Endothelial cell of umbilical vein (primary cell): Measurements from ENCODE around the gene CENATAC. TPM values are rescaled to one million over a fixed set of nuclear protein-coding genes. Genes with fewer than 3 reads are reported as not detected.

ENCODE experiments used
- BruUV-seq: library from RNA; stranded (reverse); fragments of 400-500 nt; replicated peaks from 2 replicates; lab custom pipeline; 2021; lab: Mats Ljungman, UMichigan
- CTCF ChIA-PET: fragments of 300-600, 350-600 bp; sonication (Branson Sonifier 250); formaldehyde crosslinking; loops from one replicate; lab custom pipeline; 2021; ENCODE audit warnings: antibody characterized with exemption, inconsistent platforms; lab: Charles Lee
- POLR2A ChIA-PET: fragments of 300-600, 350-600 bp; sonication (Branson Sonifier 250); formaldehyde crosslinking; loops from one replicate; lab custom pipeline; 2021; ENCODE audit warnings: antibody characterized with exemption, inconsistent platforms; lab: Charles Lee
- DNase-seq: peaks from one replicate; pipeline ENCODE4 v3.0.0-alpha.2; 2011; ENCODE audit warnings: low read depth, low spot score
- FAIRE-seq: peaks from 2 replicates; lab custom pipeline; 2011; peaks lifted over from hg19 to GRCh38; lab: Jason Lieb, UNC
- H2AFZ ChIP-seq: 2 replicates; pipeline ENCODE4 v1.6.0; 2012; ENCODE audit warnings: low read depth, low read length, control low read depth, inconsistent platforms
- H3K27ac ChIP-seq: 2 replicates; pipeline ENCODE4 v1.5.1; 2011; ENCODE audit warnings: low read depth, mild to moderate bottlenecking, control low read depth, low read length, moderate library complexity; ENCODE audit not compliant: insufficient read depth
- H3K27me3 ChIP-seq, 2 experiments: 2 replicates each; pipeline versions ENCODE4 v1.6.0 to v1.6.1; 2011; ENCODE audit warnings: low read length in 2 of 2, mixed read lengths in 1 of 2; ENCODE audit not compliant: control insufficient read depth in 2 of 2, insufficient read depth in 2 of 2
- H3K36me3 ChIP-seq, 2 experiments: 2 replicates in 1 of 2; 3 replicates in 1 of 2; pipeline ENCODE4 v1.5.1; 2011; ENCODE audit warnings: low read length in 2 of 2, mild to moderate bottlenecking in 1 of 2, moderate library complexity in 1 of 2; ENCODE audit not compliant: control insufficient read depth in 2 of 2, insufficient read depth in 2 of 2; ENCODE audit errors: extremely low read depth in 1 of 2
- H3K4me1 ChIP-seq: 3 replicates; pipeline ENCODE4 v1.5.1; 2011; ENCODE audit warnings: mild to moderate bottlenecking, low read length; ENCODE audit not compliant: control insufficient read depth, insufficient read depth; ENCODE audit errors: extremely low read depth
- H3K4me2 ChIP-seq: 2 replicates; pipeline ENCODE4 v1.6.1; 2011; ENCODE audit warnings: low read length, control low read depth, mixed read lengths; ENCODE audit not compliant: insufficient read depth
- H3K4me3 ChIP-seq, 3 experiments: fragments of 200-600 bp in 1 of 3; sonication (generic), shearing (Covaris generic) in 1 of 3; replicated peaks in 1 of 3; 2 replicates each; pipeline ENCODE4 v1.5.1; 2011 to 2016; ENCODE audit warnings: control low read depth in 3 of 3, low read length in 3 of 3, mild to moderate bottlenecking in 2 of 3, inconsistent platforms in 1 of 3, low read depth in 1 of 3, moderate library complexity in 1 of 3; ENCODE audit not compliant: insufficient read depth in 1 of 3
- H3K79me2 ChIP-seq: 2 replicates; pipeline ENCODE4 v1.6.0; 2012; ENCODE audit warnings: low read length, inconsistent platforms; ENCODE audit not compliant: control insufficient read depth, insufficient read depth
- H3K9ac ChIP-seq: replicated peaks from 2 replicates; pipeline ENCODE3; 2011; ENCODE audit warnings: low read length, control low read depth; ENCODE audit not compliant: insufficient read depth; ENCODE audit errors: extremely low read depth
- H3K9me1 ChIP-seq: replicated peaks from 3 replicates; pipeline ENCODE4 v1.6.0; 2011; ENCODE audit warnings: mild to moderate bottlenecking, low read length; ENCODE audit not compliant: control insufficient read depth, insufficient read depth; ENCODE audit errors: extremely low read depth
- H3K9me3 ChIP-seq: replicated peaks from 2 replicates; pipeline ENCODE4 v1.5.1; 2012; ENCODE audit warnings: low read length, inconsistent platforms; ENCODE audit not compliant: control insufficient read depth, insufficient read depth
- H4K20me1 ChIP-seq: replicated peaks from 2 replicates; pipeline ENCODE3; 2011; ENCODE audit warnings: mild to moderate bottlenecking, low read length; ENCODE audit not compliant: control insufficient read depth, insufficient read depth; ENCODE audit errors: extremely low read depth
- EZH2 ChIP-seq: IDR thresholded peaks from 2 replicates; pipeline ENCODE4 v1.6.1; 2012; ENCODE audit warnings: borderline replicate concordance, low read depth, mild to moderate bottlenecking, moderate library complexity, low read length, inconsistent platforms; ENCODE audit not compliant: severe bottlenecking
- FOS ChIP-seq: IDR thresholded peaks from 2 replicates; pipeline ENCODE4 v1.6.1; 2011; ENCODE audit warnings: mild to moderate bottlenecking, low read length, moderate library complexity, borderline replicate concordance; ENCODE audit not compliant: insufficient read depth
- GATA2 ChIP-seq: IDR thresholded peaks from 2 replicates; pipeline ENCODE4 v1.7.0; 2011; ENCODE audit warnings: low read depth, mild to moderate bottlenecking, moderate library complexity, mixed read lengths, low read length; ENCODE audit not compliant: insufficient read length, insufficient read depth
- JUN ChIP-seq: IDR thresholded peaks from 2 replicates; pipeline ENCODE4 v1.6.1; 2011; ENCODE audit warnings: borderline replicate concordance, low read depth; ENCODE audit not compliant: insufficient read length, insufficient read depth
- MAX ChIP-seq: IDR thresholded peaks from 2 replicates; pipeline ENCODE4 v1.6.1; 2011; ENCODE audit not compliant: insufficient read depth, insufficient read length
- MYC ChIP-seq: IDR thresholded peaks from one replicate; pipeline ENCODE4 v1.6.1; 2011; ENCODE audit warnings: mild to moderate bottlenecking, low read depth, low read length
- POLR2A ChIP-seq: IDR thresholded peaks from 2 replicates; pipeline ENCODE4 v1.6.1; 2012; ENCODE audit warnings: low read depth, mild to moderate bottlenecking, control low read depth, low read length
- POLR2AphosphoS5 ChIP-seq: IDR thresholded peaks from 2 replicates; pipeline ENCODE4 v1.6.1; 2012; ENCODE audit warnings: low read depth, mild to moderate bottlenecking, control low read depth, low read length, moderate library complexity; ENCODE audit not compliant: insufficient read depth
- dilution Hi-C: fragments of 300-500 bp; cut with MboI; formaldehyde crosslinking; loops from one replicate; pipeline ENCODE4 v1.15.0; 2019; ENCODE audit warnings: low sequenced_read_pairs; ENCODE audit not compliant: extremely low pct_ligation_motif_present
- intact Hi-C: fragments of 100-400 bp; cut with micrococcal nuclease; formaldehyde crosslinking; loops from one replicate; pipeline ENCODE4 v1.10.0; 2022
- polyA plus RNA-seq, 4 experiments: library from polyadenylated mRNA; depleted of rRNA in 3 of 4; stranded (reverse) in 3 of 4; unstranded in 1 of 4; fragments of >200 nt; gene quantifications; 2 replicates each; pipeline versions ENCODE4 v1.2.1 to v1.2.3, GENCODE V29; 2011 to 2012; ENCODE audit warnings: missing spikeins in 1 of 4
- total RNA-seq: library from RNA; stranded (reverse); gene quantifications from 2 replicates; pipeline ENCODE4 v1.2.3, GENCODE V29; 2021
- TF ChIP-seq, protein P1 (sequence below), 2 donors: IDR thresholded peaks; 1 replicate in 1 of 2; 2 replicates in 1 of 2; pipeline ENCODE4 v1.5.1; 2011; ENCODE audit warnings: low read length in 2 of 2, mild to moderate bottlenecking in 2 of 2, moderate library complexity in 2 of 2, control low read depth in 1 of 2, inconsistent platforms in 1 of 2, low read depth in 1 of 2; ENCODE audit not compliant: insufficient read depth in 1 of 2; ENCODE audit errors: extremely low read depth in 1 of 2

Gene CENATAC
- total and polyA plus RNA-seq, 2 donors (not counting 3 experiments of a cell fraction or from before 2014, with no cell fraction given): 14.2 to 41.8 TPM

DNA sequence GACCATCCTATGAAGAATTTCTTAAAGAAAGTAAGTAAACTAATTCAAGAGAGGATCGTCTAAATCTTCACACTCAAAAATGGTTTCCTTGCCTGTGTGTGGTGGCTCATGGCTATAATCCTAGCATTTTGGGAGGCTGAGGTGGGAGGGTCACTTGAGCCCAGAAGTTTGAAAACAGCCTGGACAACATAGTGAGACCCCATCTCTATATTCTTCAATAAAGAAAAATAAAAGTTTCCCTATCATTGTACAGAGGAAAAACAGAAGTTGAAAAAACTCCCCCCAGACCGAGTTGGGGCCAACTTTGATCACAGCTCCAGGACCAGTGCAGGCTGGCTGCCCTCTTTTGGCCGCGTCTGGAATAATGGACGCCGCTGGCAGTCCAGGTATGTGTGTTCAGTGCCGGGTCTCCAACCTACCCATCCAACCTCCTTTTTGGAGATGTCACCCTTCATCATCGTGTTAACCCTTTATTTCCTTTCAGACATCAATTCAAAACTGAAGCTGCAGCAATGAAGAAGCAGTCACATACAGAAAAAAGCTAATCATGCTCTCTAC, 17.2 kb downstream of the CENATAC start:
- FAIRE-seq (no peak), DNase-seq (no peak)
- BruUV-seq: no TSS peak
- peaks cover 39% of the 10 kb centered on the region for H3K79me2 ChIP-seq
- intact Hi-C loops (loop anchor here (5.0 kb wide), 1 partner anchor 88 kb away; the partner anchor contains the start of gene BCL9L), dilution Hi-C loops (no loop called here)
- no peak overlapping the region for H3K4me3 ChIP-seq
- H3K4me1 ChIP-seq: peaks cover 16% of the 10 kb centered on the region
- CTCF ChIA-PET: interaction anchor here (1.0 to 1.5 kb wide), 3 partner anchors 12 to 87 kb away, joined by 3 to 4 read pairs (median 4); partner anchors contain the start of gene CENATAC
- H3K9me1 ChIP-seq: no peaks in the 10 kb centered on the region
- no peaks in the 10 kb centered on the region for H3K9me3 ChIP-seq
- POLR2A ChIA-PET: interaction anchor here (0.6 kb wide), 1 partner anchor 19 kb away, joined by 3 read pairs; no protein-coding TSS in a partner anchor
- H3K4me2 ChIP-seq: no peak overlapping the region
- no peak overlapping the region for H3K27ac ChIP-seq
- H3K27me3 ChIP-seq: no peaks in the 10 kb centered on the region
- no peak overlapping the region for H2AFZ ChIP-seq
- no peak overlapping the region for H3K9ac ChIP-seq
- no peaks in the 10 kb centered on the region for H4K20me1 ChIP-seq
- peaks cover 19 to 21% of the 10 kb centered on the region in 2 experiments for H3K36me3 ChIP-seq
- TF ChIP-seq EZH2 (no peak), POLR2AphosphoS5 (no peak), GATA2 (no peak), JUN (no peak), FOS (no peak), POLR2A (no peak), MYC (no peak), MAX (no peak)
- TF ChIP-seq, protein P1, sequence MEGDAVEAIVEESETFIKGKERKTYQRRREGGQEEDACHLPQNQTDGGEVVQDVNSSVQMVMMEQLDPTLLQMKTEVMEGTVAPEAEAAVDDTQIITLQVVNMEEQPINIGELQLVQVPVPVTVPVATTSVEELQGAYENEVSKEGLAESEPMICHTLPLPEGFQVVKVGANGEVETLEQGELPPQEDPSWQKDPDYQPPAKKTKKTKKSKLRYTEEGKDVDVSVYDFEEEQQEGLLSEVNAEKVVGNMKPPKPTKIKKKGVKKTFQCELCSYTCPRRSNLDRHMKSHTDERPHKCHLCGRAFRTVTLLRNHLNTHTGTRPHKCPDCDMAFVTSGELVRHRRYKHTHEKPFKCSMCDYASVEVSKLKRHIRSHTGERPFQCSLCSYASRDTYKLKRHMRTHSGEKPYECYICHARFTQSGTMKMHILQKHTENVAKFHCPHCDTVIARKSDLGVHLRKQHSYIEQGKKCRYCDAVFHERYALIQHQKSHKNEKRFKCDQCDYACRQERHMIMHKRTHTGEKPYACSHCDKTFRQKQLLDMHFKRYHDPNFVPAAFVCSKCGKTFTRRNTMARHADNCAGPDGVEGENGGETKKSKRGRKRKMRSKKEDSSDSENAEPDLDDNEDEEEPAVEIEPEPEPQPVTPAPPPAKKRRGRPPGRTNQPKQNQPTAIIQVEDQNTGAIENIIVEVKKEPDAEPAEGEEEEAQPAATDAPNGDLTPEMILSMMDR (IDR thresholded peaks at IDR 0.05; ENCODE audit: extremely low read depth in 1 of 2, insufficient read depth in 1 of 2, low read depth in 1 of 2, low read length in 2 of 2): no peak
